Measurements from ENCODE around the gene SLC39A3. TPM values are rescaled to one million over a fixed set of nuclear protein-coding genes. Genes with fewer than 3 reads are reported as not detected.

SLC39A3 gene
- total and polyA plus RNA-seq, 4 experiments from 2014 or later, result 18.2 to 41.7 (median 24.0) TPM

GRCh38 chr19:2727640-2727944 lies 12.2 kb downstream of the SLC39A3 start:
- Mint-ChIP-seq H3K4me1 (peaks cover 0 to 1% (median under 1%) of the 10 kb centered on the region in 4 donors), H3K27me3 (peaks cover 6 to 8% of the 10 kb centered on the region in 2 donors), H3K36me3 (no peaks in the 10 kb centered on the region), H3K4me3 (no peak overlapping the region), H3K27ac (no peak overlapping the region), H3K9me3 (no peaks in the 10 kb centered on the region)
- Histone ChIP-seq H3K36me3 (ENCODE audit: insufficient read depth, low read length) (no peaks in the 10 kb centered on the region), H3K27ac (ENCODE audit: low read depth, low read length) (no peak overlapping the region), H3K4me3 (ENCODE audit: low read length in 2 of 2) (no peak overlapping the region), H3K4me1 (ENCODE audit: insufficient read depth, low read length) (no peaks in the 10 kb centered on the region), H3K9me3 (ENCODE audit: control insufficient read depth in 1 of 2, low read length in 2 of 2) (no peaks in the 10 kb centered on the region), H3K27me3 (ENCODE audit: insufficient read depth, low read length) (no peaks in the 10 kb centered on the region)
- intact Hi-C loops (cut with micrococcal nuclease), result no loop called here
- ChIA-PET CTCF (ENCODE audit: partially characterized antibody) (interaction anchor here (1.1 kb wide), 1 partner anchor 22 kb away, joined by 4 read pairs; no protein-coding TSS in a partner anchor), POLR2A (ENCODE audit: partially characterized antibody) (no interaction called here)
- no peak for DNase-seq

- Mint-ChIP-seq H3K4me1 (peaks cover 0 to 1% (median under 1%) of the 10 kb centered on the region in 4 donors), H3K27me3 (peaks cover 8 to 9% of the 10 kb centered on the region in 2 donors), H3K4me3 (peak overlapping the region in 1 of 8 donors; percentile 45), H3K36me3 (no peaks in the 10 kb centered on the region), H3K27ac (no peak overlapping the region), H3K9me3 (no peaks in the 10 kb centered on the region)
- Histone ChIP-seq H3K4me3 (ENCODE audit: low read length in 2 of 2) (no peak overlapping the region), H3K36me3 (ENCODE audit: insufficient read depth, low read length) (no peaks in the 10 kb centered on the region), H3K27me3 (ENCODE audit: insufficient read depth, low read length) (peaks cover 1% of the 10 kb centered on the region), H3K4me1 (ENCODE audit: insufficient read depth, low read length) (no peaks in the 10 kb centered on the region), H3K9me3 (ENCODE audit: control insufficient read depth in 1 of 2, low read length in 2 of 2) (no peaks in the 10 kb centered on the region), H3K27ac (ENCODE audit: low read depth, low read length) (no peak overlapping the region)
- CTCF ChIA-PET (ENCODE audit: partially characterized antibody), result interaction anchor here (1.1 kb wide), 1 partner anchor 23 kb away, joined by 4 read pairs; no protein-coding TSS in a partner anchor
- POLR2A ChIA-PET (ENCODE audit: partially characterized antibody), result no interaction called here
- intact Hi-C loops (cut with micrococcal nuclease), result no loop called here
- DNase-seq, result no peak
Observed at GRCh38 chr19:2726904-2727639, 12.7 kb downstream of the SLC39A3 start.

- Histone ChIP-seq H3K27ac (ENCODE audit: low read depth, low read length) (no peak overlapping the region), H3K9me3 (ENCODE audit: control insufficient read depth in 1 of 2, low read length in 2 of 2) (no peaks in the 10 kb centered on the region), H3K36me3 (ENCODE audit: insufficient read depth, low read length) (no peaks in the 10 kb centered on the region), H3K4me3 (ENCODE audit: low read length in 2 of 2) (no peak overlapping the region), H3K4me1 (ENCODE audit: insufficient read depth, low read length) (no peaks in the 10 kb centered on the region), H3K27me3 (ENCODE audit: insufficient read depth, low read length) (peaks cover 5% of the 10 kb centered on the region)
- Mint-ChIP-seq H3K9me3 (no peaks in the 10 kb centered on the region), H3K4me3 (no peak overlapping the region), H3K27ac (no peak overlapping the region), H3K27me3 (peaks cover 10 to 15% of the 10 kb centered on the region in 2 donors), H3K36me3 (no peaks in the 10 kb centered on the region), H3K4me1 (peaks cover 0 to 4% (median 1%) of the 10 kb centered on the region in 4 donors)
- intact Hi-C loops (cut with micrococcal nuclease), result no loop called here
- DNase-seq, result no peak
- ChIA-PET POLR2A (ENCODE audit: partially characterized antibody) (no interaction called here), CTCF (ENCODE audit: partially characterized antibody) (interaction anchor here (1.1 kb wide), 1 partner anchor 23 kb away, joined by 4 read pairs; no protein-coding TSS in a partner anchor)
Observed at GRCh38 chr19:2726160-2726855, 13.5 kb downstream of the SLC39A3 start.

GRCh38 chr19:2724148-2724557 lies 15.7 kb downstream of the SLC39A3 start:
- peaks cover 16 to 18% of the 10 kb centered on the region in 2 donors for H3K27me3 Mint-ChIP-seq
- no peaks in the 10 kb centered on the region for H3K9me3 Mint-ChIP-seq
- no peak overlapping the region for H3K27ac Mint-ChIP-seq
- ChIA-PET POLR2A (ENCODE audit: partially characterized antibody) (no interaction called here), CTCF (ENCODE audit: partially characterized antibody) (no interaction called here)
- H3K27ac ChIP-seq (ENCODE audit: low read depth, low read length), result no peak overlapping the region
- H3K9me3 ChIP-seq (ENCODE audit: control insufficient read depth in 1 of 2, low read length in 2 of 2), result no peaks in the 10 kb centered on the region
- H3K4me3 ChIP-seq (ENCODE audit: low read length in 2 of 2), result no peak overlapping the region
- peaks cover 5% of the 10 kb centered on the region for H3K27me3 ChIP-seq (ENCODE audit: insufficient read depth, low read length)
- H3K36me3 Mint-ChIP-seq, result no peaks in the 10 kb centered on the region
- peak overlapping the region in 1 of 8 donors; percentile 15 for H3K4me3 Mint-ChIP-seq
- H3K4me1 ChIP-seq (ENCODE audit: insufficient read depth, low read length), result no peaks in the 10 kb centered on the region
- H3K4me1 Mint-ChIP-seq, result peaks cover 1 to 10% (median 4%) of the 10 kb centered on the region in 4 donors
- H3K36me3 ChIP-seq (ENCODE audit: insufficient read depth, low read length), result no peaks in the 10 kb centered on the region
- DNase-seq, result no peak
- intact Hi-C loops (cut with micrococcal nuclease), result no loop called here

- no peaks in the 10 kb centered on the region for H3K36me3 ChIP-seq (ENCODE audit: insufficient read depth, low read length)
- CTCF ChIA-PET (ENCODE audit: partially characterized antibody), result no interaction called here
- POLR2A ChIA-PET (ENCODE audit: partially characterized antibody), result no interaction called here
- Mint-ChIP-seq H3K27me3 (peaks cover 16 to 18% of the 10 kb centered on the region in 2 donors), H3K4me3 (no peak overlapping the region), H3K27ac (no peak overlapping the region), H3K9me3 (no peaks in the 10 kb centered on the region), H3K36me3 (no peaks in the 10 kb centered on the region), H3K4me1 (peaks cover 1 to 10% (median 4%) of the 10 kb centered on the region in 4 donors)
- no peak overlapping the region for H3K4me3 ChIP-seq (ENCODE audit: low read length in 2 of 2)
- DNase-seq, result no peak
- no peak overlapping the region for H3K27ac ChIP-seq (ENCODE audit: low read depth, low read length)
- intact Hi-C loops (cut with micrococcal nuclease), result no loop called here
- H3K4me1 ChIP-seq (ENCODE audit: insufficient read depth, low read length), result no peaks in the 10 kb centered on the region
- H3K27me3 ChIP-seq (ENCODE audit: insufficient read depth, low read length), result peaks cover 5% of the 10 kb centered on the region
- H3K9me3 ChIP-seq (ENCODE audit: control insufficient read depth in 1 of 2, low read length in 2 of 2), result no peaks in the 10 kb centered on the region
Observed at GRCh38 chr19:2723747-2724146, 16.1 kb downstream of the SLC39A3 start.

GRCh38 chr19:2723345-2723715 lies 16.5 kb downstream of the SLC39A3 start:
- no peak for DNase-seq
- Mint-ChIP-seq H3K27ac (no peak overlapping the region), H3K9me3 (no peaks in the 10 kb centered on the region), H3K27me3 (peaks cover 16 to 18% of the 10 kb centered on the region in 2 donors), H3K4me3 (no peak overlapping the region), H3K4me1 (peaks cover 1 to 10% (median 4%) of the 10 kb centered on the region in 4 donors), H3K36me3 (no peaks in the 10 kb centered on the region)
- CTCF ChIA-PET (ENCODE audit: partially characterized antibody), result no interaction called here
- H3K27ac ChIP-seq (ENCODE audit: low read depth, low read length), result no peak overlapping the region
- peaks cover 5% of the 10 kb centered on the region for H3K27me3 ChIP-seq (ENCODE audit: insufficient read depth, low read length)
- no peaks in the 10 kb centered on the region for H3K36me3 ChIP-seq (ENCODE audit: insufficient read depth, low read length)
- intact Hi-C loops (cut with micrococcal nuclease), result no loop called here
- POLR2A ChIA-PET (ENCODE audit: partially characterized antibody), result no interaction called here
- H3K4me3 ChIP-seq (ENCODE audit: low read length in 2 of 2), result no peak overlapping the region
- no peaks in the 10 kb centered on the region for H3K4me1 ChIP-seq (ENCODE audit: insufficient read depth, low read length)
- no peaks in the 10 kb centered on the region for H3K9me3 ChIP-seq (ENCODE audit: control insufficient read depth in 1 of 2, low read length in 2 of 2)

GRCh38 chr19:2722541-2723344 lies 17.1 kb downstream of the SLC39A3 start:
- no peaks in the 10 kb centered on the region for H3K9me3 ChIP-seq (ENCODE audit: control insufficient read depth in 1 of 2, low read length in 2 of 2)
- H3K4me3 ChIP-seq (ENCODE audit: low read length in 2 of 2), result no peak overlapping the region
- peaks cover 5% of the 10 kb centered on the region for H3K27me3 ChIP-seq (ENCODE audit: insufficient read depth, low read length)
- no peak for DNase-seq
- ChIA-PET CTCF (ENCODE audit: partially characterized antibody) (no interaction called here), POLR2A (ENCODE audit: partially characterized antibody) (interaction anchor here (0.6 kb wide), 1 partner anchor 244 kb away, joined by 3 read pairs; no protein-coding TSS in a partner anchor)
- H3K36me3 ChIP-seq (ENCODE audit: insufficient read depth, low read length), result no peaks in the 10 kb centered on the region
- Mint-ChIP-seq H3K9me3 (no peaks in the 10 kb centered on the region), H3K4me3 (peak overlapping the region in 3 of 8 donors; percentile 6 to 65 (median 52)), H3K4me1 (peaks cover 1 to 10% (median 4%) of the 10 kb centered on the region in 4 donors), H3K36me3 (no peaks in the 10 kb centered on the region), H3K27me3 (peaks cover 19 to 21% of the 10 kb centered on the region in 2 donors), H3K27ac (no peak overlapping the region)
- H3K27ac ChIP-seq (ENCODE audit: low read depth, low read length), result no peak overlapping the region
- H3K4me1 ChIP-seq (ENCODE audit: insufficient read depth, low read length), result no peaks in the 10 kb centered on the region
- intact Hi-C loops (cut with micrococcal nuclease), result no loop called here

Measured in CD4-positive, alpha-beta memory T cell (primary cell).